ENCODE data around the gene RAI14.

The RAI14 gene

DNA sequence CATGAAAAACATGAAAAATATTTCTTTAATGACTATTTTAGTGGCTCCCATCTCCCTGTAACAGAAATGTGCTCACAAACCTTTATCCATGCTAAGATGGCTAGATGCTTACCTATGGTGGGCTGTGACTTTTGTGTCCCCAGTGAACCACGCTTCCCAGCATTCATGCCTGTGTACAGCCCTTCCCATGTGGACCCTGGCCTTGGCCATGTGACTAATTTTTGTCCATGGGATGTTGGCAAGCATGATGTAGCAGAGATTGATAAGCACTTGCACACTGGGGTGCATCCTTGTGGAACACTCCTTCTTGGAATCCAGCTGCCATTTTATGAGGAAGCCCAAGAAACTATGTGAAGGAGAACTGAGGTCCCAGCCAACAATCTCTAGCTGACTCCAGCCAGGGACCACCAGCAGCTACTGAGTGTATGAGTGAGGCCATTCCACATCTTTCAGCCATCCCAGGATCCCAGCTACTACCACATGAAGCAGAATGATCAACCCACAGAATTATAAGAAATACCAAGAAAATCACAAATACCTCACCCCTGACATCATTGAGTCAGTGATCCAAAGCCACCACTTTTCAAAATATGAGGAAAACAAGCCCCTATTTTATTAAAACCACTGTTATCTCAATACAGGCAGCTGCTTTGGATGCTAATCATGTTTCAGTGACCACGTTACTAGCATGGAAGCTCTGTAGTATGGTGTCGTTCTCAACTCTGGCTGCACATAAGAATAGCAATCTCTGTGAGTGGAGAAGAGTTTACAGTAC lies 16.1 kb upstream of the RAI14 start:
- DNase-seq (ENCODE audit: low read depth in 1 of 2, low spot score in 1 of 2), result no peak

DNA sequence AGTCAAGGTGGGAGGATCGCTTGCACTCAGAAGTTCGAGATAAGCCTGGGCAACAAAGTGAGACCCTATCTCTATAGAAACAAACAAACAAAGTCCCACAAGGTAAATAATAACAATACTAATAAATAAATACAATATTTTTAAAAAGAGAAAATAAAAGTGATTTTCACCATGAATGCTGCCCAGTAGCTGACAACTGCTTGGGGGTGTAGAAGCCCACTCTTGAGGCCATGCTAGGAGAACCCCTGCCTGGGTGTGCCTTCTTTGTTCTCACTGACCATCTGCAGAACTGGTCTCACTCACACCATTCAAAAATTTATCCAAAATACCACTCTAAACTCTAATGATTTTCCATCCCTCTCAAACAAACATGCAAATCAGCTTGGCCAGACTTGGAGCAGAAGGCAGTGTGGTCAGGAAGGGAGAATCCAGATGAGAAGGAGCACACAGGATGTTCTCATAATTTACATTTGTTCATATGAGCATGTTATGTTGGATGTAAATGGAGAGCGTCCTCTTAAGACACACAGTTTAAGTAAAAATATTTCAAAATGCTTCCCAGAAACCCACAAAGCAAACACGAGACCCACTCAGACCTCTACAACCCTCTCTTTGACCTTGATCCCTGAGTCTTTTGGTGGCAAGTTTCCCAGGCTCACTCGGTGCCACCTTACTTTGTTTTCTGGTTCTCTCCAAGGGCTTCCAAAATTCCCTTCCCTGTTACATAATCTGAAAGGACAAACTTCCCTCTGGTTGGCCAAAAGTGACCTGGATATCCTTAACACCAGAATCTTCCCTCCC lies 7.9 kb upstream of the RAI14 start:
- DNase-seq (ENCODE audit: low read depth in 1 of 2, low spot score in 1 of 2), result no peak

DNA sequence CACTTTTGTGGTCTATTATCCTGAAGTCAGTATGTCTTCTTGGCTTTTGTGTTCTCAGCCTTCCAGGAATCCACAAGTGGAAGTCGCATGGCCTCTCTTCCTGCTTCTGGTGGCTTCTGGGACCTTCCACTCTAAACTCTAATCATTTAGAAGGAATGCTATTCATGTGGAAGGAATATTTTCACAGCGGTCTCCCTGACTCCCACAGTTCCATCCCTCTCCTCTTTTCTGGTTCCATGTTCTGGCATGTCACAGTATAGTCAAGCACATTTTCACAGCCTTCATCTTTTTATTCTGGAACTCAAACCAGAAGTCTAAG lies 7.3 kb upstream of the RAI14 start:
- no peak for DNase-seq (ENCODE audit: low read depth in 1 of 2, low spot score in 1 of 2)

GRCh38 chr5:34651791-34652190 lies 4.3 kb upstream of the RAI14 start:
- no peak for DNase-seq (ENCODE audit: low read depth in 1 of 2, low spot score in 1 of 2)

DNA sequence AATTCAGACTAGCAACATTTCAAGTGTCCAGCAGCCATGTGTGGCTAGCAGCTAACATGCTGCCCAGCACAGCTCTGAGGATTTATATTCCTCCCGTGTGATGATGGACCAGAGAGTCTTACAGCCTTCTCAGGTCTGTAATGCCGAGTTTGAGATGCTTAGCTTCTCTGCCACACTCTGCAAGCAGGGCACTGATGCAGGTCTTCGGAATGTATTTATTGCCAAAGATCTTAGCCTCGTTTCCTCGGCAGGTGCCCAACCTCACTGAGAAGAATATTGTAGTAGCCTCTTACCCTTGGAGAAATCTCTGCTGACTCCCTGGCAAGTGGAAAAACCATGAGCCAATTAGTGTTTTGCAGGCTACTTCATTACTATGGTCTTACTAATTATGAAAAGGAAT lies 3.7 kb upstream of the RAI14 start:
- DNase-seq (ENCODE audit: low read depth in 1 of 2, low spot score in 1 of 2), result no peak

GRCh38 chr5:34652914-34653313 lies 3.2 kb upstream of the RAI14 start:
- no peak for DNase-seq (ENCODE audit: low read depth in 1 of 2, low spot score in 1 of 2)

DNA sequence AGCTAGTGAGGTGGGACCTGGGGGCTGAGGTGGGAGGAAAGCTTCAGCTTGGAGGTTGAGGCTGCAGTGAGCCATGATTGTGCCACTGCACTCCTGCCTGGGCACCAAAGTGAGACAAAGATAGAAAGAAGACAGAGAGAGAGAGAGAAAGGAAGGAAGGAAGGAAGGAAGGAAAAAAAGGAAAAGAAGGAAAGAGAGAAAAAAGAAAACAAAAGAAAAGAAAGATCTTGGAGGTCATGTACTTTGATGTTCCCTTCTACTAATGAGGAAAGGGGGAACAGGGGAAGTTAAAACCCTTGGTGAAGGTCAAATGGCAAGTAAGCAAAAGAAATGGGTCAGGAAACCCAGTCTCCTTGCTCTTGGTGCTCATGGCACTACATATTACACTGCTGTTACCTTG lies 2.4 kb upstream of the RAI14 start:
- no peak for DNase-seq (ENCODE audit: low read depth in 1 of 2, low spot score in 1 of 2)

DNA sequence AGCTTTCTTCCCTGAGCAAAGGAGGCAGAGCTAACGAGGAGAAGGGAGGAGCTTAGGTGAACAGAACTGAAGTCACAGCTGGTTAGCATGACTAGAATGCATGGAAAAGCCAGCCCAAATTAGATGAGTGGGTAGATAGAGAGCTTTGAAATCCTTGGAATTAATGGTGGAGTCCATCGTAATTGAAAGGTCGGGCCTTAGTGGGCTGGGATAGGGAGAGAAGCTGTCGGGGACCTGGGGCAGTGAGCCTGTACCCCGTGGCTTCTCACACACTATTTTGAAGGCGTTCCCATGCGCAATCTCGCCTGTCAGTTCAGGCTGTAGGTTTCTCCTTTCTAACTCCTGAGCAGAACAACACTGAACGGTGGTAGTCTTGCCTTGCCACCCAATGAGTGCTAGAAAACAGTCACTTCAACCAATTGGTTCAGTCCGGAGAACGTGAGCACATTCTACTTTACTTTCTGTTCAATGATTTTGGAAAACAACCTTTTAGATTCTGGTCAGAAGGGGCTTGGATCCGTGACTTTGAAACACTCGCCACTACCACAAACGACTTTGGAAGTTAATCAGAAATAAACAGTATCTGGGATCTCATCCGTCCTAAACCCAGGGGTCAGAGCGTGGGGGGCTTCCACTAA lies 655 bp upstream of the RAI14 start:
- DNase-seq (ENCODE audit: low read depth in 1 of 2, low spot score in 1 of 2), result no peak

- DNase-seq (ENCODE audit: low read depth in 1 of 2, low spot score in 1 of 2), result no peak
These were observed 659 bp downstream of the RAI14 start for GRCh38 chr5:34656700-34657273.

GRCh38 chr5:34657274-34657921 lies 1.3 kb downstream of the RAI14 start:
- DNase-seq (ENCODE audit: low read depth in 1 of 2, low spot score in 1 of 2), result no peak

DNA sequence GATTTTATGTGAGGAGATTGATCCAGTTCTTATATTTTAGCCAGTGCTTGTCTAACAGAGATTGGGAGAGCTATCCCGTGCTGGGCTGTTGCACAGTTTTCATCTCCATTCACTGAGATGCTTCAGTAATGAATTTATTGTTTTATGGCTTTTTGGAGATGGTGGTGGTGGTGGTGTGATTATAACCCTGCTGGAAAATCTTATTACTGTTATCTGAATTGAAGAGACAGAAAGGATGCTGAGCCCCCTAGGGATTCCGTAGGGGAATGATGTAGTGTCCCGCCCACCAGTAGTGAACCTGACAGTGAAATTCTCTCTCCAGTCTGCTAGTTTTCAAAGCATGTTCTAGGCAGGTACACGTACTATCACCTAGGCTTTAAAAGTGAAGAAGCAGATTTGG lies 1.9 kb downstream of the RAI14 start:
- no peak for DNase-seq (ENCODE audit: low read depth in 1 of 2, low spot score in 1 of 2)

GRCh38 chr5:34659168-34659567 lies 3.0 kb downstream of the RAI14 start:
- DNase-seq (ENCODE audit: low read depth in 1 of 2, low spot score in 1 of 2), result no peak

- no peak for DNase-seq (ENCODE audit: low read depth in 1 of 2, low spot score in 1 of 2)
These were observed 4.3 kb downstream of the RAI14 start for GRCh38 chr5:34660444-34660843.

DNA sequence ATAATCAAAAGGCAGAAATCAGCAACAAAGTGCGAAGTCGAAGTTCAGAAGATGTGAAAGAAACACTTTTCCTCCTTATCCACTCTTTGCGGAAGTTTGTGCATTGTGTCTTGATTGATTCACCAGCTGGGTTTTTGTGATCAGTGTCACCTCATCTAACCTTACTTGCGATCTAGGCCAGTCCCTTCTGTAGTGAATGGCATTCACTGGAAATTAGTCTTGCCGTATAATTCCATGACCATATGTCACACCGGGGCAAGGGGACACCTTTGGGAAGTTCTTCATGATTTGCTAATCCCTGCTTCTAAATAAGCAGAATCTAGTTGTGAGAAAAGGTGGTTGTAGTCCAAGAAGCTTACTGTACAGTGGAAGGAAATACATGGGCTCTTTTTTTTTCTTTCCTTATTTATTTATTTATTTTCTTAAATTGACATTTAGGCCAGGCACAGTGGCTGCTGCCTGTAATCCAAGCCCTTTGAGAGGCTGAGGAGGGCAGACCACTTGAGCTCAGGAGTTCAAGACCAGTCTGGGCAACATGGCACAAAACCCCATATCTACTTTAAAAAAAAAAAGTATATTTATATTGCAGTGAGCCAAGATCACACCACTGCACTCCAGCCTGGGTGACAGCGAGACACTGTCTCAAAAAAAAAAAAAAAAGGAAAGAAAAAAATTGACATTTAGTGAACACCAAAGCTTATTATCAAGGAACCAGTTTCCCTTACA lies 7.8 kb downstream of the RAI14 start:
- no peak for DNase-seq (ENCODE audit: low read depth in 1 of 2, low spot score in 1 of 2)

GRCh38 chr5:34666392-34667080 lies 10.4 kb downstream of the RAI14 start:
- no peak for DNase-seq (ENCODE audit: low read depth in 1 of 2, low spot score in 1 of 2)

GRCh38 chr5:34667705-34668104 lies 11.6 kb downstream of the RAI14 start:
- DNase-seq (ENCODE audit: low read depth in 1 of 2, low spot score in 1 of 2), result no peak

DNA sequence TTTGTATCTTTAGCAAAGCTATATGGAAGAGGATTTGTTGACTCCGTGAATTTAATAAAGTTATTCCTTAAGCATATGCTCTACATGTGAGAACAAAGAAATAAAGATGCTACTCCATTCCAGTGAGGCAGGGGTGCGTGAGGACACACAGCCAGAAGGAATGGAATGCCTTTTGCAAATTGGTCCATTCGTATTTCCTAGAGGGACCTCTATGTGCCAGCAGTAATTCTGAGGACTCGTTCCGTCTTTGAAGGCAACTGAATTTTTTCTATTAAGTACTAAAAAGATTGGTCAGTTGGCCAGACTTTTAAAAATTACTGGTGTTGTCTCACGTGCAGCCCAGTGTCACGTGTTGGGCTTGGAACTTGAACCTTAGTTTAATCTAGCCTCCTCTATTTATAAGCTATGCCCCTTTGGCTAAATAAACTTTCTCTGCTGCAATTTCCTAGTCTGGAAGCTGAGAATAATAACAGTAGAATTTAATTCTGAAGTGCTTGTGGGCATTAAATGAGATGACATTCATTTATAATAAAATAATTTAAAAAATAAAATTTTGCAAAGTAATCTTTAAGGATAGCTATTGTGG lies 13.9 kb downstream of the RAI14 start:
- DNase-seq (ENCODE audit: low read depth in 1 of 2, low spot score in 1 of 2), result no peak

- DNase-seq (ENCODE audit: low read depth in 1 of 2, low spot score in 1 of 2), result no peak
These were observed 16.1 kb downstream of the RAI14 start for GRCh38 chr5:34672196-34672595.

GRCh38 chr5:34673463-34674125 lies 17.5 kb downstream of the RAI14 start:
- DNase-seq (ENCODE audit: low read depth in 1 of 2, low spot score in 1 of 2), result no peak
